Activated naive CD8-positive, alpha-beta T cell treated with anti-CD3 and anti-CD28 coated beads, Interleukin-2, amount 50 U/mL, for 24 hours (primary cell): ENCODE results near the gene SALL2.
A peak's percentile ranks its signal among the peaks of the same experiment; 100 is the strongest.

Experiments
- ATAC-seq: fragments of 150-1000 bp; cut with Tn5 transposase; one replicate; pipeline ENCODE4 v1.10.0; 2021
- DNase-seq: peaks from one replicate; pipeline ENCODE4 v3.0.0; 2021
- H3K27ac Mint-ChIP-seq: one replicate; pipeline ENCODE4 v1.8.0; 2021; ENCODE audit warnings: mild to moderate bottlenecking, mixed read lengths
- H3K27me3 Mint-ChIP-seq: one replicate; pipeline ENCODE4 v1.8.0; 2021; ENCODE audit warnings: mixed read lengths
- H3K36me3 Mint-ChIP-seq: one replicate; pipeline ENCODE4 v1.8.0; 2021; ENCODE audit warnings: low read depth, mixed read lengths
- H3K4me1 Mint-ChIP-seq: one replicate; pipeline ENCODE4 v1.8.0; 2021; ENCODE audit warnings: mixed read lengths
- H3K4me3 Mint-ChIP-seq: one replicate; pipeline ENCODE4 v1.8.0; 2021; ENCODE audit warnings: mild to moderate bottlenecking, moderate library complexity, mixed read lengths
- H3K9me3 Mint-ChIP-seq: one replicate; pipeline ENCODE4 v1.8.0; 2021; ENCODE audit warnings: mixed read lengths

Gene SALL2

DNA sequence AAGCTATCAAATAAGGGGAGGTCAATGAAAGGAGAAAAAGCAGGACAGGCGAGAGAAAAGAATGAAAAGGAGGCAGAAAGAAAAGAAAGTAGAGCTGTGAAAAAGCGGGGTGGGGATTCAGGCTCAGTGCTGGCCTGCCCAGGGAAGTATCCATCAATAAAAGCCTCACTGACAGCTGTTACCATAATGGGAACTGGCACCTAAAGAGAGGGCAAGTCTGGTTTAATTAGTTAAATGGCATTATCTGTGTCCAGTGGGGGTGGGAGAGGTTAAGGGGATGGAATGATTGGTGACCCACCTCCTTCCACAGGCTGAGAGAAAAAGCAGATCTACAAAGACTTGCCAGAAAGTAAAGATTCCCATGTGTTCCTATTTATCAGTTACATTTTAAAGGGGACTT, 7.4 kb downstream of the SALL2 start:
- no peak overlapping the region for H3K27ac Mint-ChIP-seq
- H3K27me3 Mint-ChIP-seq: no peaks in the 10 kb centered on the region
- ATAC-seq (no peak), DNase-seq (no peak)
- peaks cover 3% of the 10 kb centered on the region for H3K4me1 Mint-ChIP-seq
- H3K36me3 Mint-ChIP-seq: no peaks in the 10 kb centered on the region
- no peak overlapping the region for H3K4me3 Mint-ChIP-seq
- H3K9me3 Mint-ChIP-seq: no peaks in the 10 kb centered on the region

DNA sequence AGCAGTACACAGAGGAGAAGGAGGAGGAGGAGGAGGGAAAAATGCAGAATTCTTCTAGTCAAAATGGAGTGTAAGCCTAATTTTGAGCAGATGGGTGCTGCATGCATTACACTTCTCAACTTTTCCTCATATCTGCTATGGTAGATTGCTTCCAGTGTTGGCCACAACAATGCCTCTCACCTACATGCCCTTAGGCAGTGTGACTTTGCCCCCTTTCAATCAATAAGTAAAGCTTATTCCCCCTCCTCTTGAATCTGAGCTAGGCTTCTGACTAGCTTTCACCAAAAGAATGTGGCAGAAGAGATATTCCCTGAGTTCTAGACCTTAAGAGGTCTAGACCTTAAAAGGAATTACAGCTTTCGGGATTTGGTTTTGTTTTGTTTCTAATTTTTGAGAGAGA, 11.8 kb downstream of the SALL2 start:
- no peaks in the 10 kb centered on the region for H3K27me3 Mint-ChIP-seq
- ATAC-seq (no peak), DNase-seq (no peak)
- peaks cover 18% of the 10 kb centered on the region for H3K4me1 Mint-ChIP-seq
- peaks cover 8% of the 10 kb centered on the region for H3K9me3 Mint-ChIP-seq
- no peak overlapping the region for H3K4me3 Mint-ChIP-seq
- H3K27ac Mint-ChIP-seq: no peak overlapping the region
- H3K36me3 Mint-ChIP-seq: peaks cover 15% of the 10 kb centered on the region

DNA sequence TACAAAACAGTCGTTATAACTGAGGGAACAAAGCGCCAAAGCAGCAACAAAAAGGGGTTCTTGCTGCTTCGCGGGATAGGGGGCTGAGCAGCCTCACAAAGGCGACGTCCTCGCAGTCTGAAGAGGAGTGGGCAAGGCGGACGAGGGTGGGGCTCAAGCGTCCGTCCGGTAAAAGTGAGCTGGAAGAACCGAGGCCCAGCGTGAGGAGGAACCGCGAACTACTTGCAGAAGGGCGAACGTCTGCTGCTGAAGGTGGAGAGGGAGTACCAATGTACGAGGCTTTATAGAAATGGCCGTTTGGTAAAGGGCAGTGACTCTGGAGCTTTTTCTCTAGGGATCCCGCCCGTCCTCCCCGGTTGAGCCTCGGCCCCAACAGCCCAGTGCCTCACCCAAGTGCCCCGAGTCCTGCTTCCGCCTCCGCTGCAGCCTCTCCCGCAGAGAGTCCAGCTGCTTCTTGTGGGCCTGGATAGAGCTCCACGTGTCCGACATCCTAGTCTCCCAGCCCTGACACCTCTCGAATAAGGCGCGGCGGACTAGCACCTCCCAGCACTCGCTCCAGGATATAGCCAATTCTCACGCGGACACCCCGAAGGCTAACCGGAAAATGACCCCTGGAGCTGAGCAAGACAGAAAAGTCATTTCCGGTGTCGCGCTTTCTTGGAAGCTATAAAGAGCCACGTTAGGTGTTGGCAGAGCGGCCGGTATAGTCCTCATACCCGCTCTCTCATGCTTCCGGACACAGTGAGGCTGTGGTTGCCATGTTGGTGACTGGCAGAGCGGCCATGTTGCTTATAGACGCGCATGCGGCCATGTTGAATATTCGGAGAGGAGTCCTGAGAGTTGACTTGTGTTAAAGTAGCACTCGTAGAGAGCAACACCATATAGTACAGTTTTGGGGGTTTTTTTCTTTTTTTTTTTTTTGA, 15.2 kb downstream of the SALL2 start, which contains the start of gene METTL3:
METTL3 (minus strand) TSS at position 606 of the 923 bp plus-strand sequence; CDS start at position 489, 117 bp downstream.
- ATAC-seq: peak; percentile 100
- peak; percentile 90 for DNase-seq
- H3K9me3 Mint-ChIP-seq: peaks cover 8% of the 10 kb centered on the region
- peaks cover 28% of the 10 kb centered on the region for H3K36me3 Mint-ChIP-seq
- H3K4me3 Mint-ChIP-seq: peak within 1 kb of the TSS; percentile 99
- no peaks in the 10 kb centered on the region for H3K27me3 Mint-ChIP-seq
- peak within 1 kb of the TSS; percentile 98 for H3K27ac Mint-ChIP-seq
- H3K4me1 Mint-ChIP-seq: peaks cover 39% of the 10 kb centered on the region

DNA sequence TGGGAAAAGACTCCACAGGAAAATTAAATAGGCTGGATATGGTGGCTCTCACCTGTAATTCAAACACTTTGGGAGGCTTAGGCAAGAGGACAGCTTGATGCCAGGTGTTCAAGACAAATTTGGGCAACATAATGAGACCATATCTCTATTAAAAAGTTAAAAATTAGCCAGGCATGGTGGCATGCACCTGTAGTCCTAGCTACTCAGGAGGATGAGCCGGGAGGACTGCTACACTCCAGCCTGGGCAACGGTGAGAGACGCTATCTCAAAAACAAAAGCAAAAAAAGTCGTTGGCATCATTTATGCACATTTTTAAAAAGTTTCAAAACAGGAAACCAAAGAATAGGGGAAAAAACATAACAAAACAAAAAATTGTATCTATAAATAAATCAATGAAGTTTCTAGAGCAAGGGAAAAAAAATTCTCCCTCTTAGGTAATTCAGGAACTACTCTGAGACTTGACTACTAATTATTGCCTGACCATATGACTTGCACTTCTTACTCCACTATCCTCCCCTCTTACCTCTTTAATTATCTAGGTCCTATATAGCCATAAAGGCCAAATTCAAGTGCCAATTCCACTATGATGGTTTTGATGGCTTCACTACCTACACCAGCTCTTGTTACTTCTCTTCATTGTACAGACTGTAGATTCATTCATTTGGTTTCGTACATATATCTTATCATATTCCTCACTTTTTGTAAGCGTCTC, 16.6 kb downstream of the SALL2 start:
- peaks cover 37% of the 10 kb centered on the region for H3K36me3 Mint-ChIP-seq
- DNase-seq (no peak), ATAC-seq (no peak)
- H3K27ac Mint-ChIP-seq: peak overlapping the region; percentile 98
- peaks cover 8% of the 10 kb centered on the region for H3K9me3 Mint-ChIP-seq
- peaks cover 49% of the 10 kb centered on the region for H3K4me1 Mint-ChIP-seq
- peak overlapping the region; percentile 99 for H3K4me3 Mint-ChIP-seq
- no peaks in the 10 kb centered on the region for H3K27me3 Mint-ChIP-seq

DNA sequence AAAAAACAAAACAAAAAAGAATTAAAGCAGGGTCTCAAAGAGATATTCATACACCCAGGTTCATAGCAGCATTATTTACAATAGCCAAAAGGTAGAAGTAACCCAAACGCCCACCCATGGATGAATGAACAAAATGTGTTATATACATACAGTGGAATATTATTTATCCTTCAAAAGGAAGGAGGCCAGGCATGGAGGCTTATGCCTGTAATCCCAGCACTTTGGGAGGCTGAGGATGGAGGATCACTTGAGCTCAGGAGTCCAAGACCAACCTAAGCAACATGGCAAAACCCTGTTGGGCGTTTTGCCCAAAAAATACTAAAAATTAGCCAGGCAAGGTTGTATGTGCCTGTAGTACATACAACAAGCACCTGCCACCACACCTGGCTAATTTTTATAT, 19.6 kb downstream of the SALL2 start:
- no peak overlapping the region for H3K27ac Mint-ChIP-seq
- H3K4me1 Mint-ChIP-seq: peaks cover 55% of the 10 kb centered on the region
- ATAC-seq (no peak), DNase-seq (no peak)
- H3K27me3 Mint-ChIP-seq: no peaks in the 10 kb centered on the region
- H3K36me3 Mint-ChIP-seq: peaks cover 46% of the 10 kb centered on the region
- H3K4me3 Mint-ChIP-seq: no peak overlapping the region
- peaks cover 4% of the 10 kb centered on the region for H3K9me3 Mint-ChIP-seq

DNA sequence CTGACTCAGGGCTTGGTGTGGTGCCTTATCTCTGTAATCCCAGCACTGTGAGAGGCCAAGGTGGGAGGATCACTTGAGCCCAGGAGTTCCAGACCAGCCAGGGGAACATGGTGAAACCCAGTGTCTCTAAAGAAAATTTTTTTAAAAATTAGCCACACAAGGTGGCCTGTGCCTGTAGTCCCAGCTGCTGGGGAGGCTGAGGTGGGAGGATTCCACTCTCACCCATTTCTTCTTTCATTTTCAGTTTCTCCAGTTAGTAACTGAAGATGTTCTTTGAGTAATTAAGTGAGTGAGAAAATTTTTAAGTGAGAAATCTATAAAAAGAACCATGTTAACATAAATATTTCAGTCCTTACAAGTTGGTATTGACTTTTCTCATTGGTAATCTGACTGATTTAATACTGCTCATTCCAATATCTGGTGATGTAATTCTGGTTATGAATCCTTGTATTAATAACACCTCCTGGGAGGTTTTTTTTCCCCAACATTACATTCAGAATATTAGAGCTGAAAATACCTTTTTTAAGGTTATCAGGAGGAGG, 21.1 kb downstream of the SALL2 start:
- H3K27ac Mint-ChIP-seq: peak overlapping the region; percentile 75
- H3K9me3 Mint-ChIP-seq: no peaks in the 10 kb centered on the region
- ATAC-seq (peak; percentile 83), DNase-seq (no peak)
- H3K4me1 Mint-ChIP-seq: peaks cover 49% of the 10 kb centered on the region
- no peak overlapping the region for H3K4me3 Mint-ChIP-seq
- peaks cover 53% of the 10 kb centered on the region for H3K36me3 Mint-ChIP-seq
- H3K27me3 Mint-ChIP-seq: no peaks in the 10 kb centered on the region

DNA sequence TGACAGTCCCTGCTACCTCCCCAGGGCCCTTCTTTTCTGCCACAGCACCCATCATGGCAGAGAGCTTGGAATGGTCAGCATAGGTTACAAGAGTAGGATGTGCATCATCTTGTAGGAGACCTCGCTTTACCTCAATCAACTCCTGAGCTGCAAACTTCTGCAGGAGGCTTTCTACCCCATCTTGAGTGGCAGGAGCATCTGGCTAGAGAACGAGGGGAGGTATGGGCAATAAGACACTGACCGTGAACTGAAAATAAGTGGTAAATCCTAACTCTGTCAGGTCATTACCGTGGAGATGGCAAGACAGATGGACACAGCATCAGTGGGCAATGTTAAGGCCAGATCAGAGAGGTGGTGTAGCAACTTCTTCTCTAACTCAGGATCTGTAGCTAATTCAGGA, 22.8 kb downstream of the SALL2 start:
- Mint-ChIP-seq H3K27me3 (no peaks in the 10 kb centered on the region), H3K27ac (peak overlapping the region; percentile 7), H3K4me3 (no peak overlapping the region), H3K36me3 (peaks cover 59% of the 10 kb centered on the region), H3K9me3 (no peaks in the 10 kb centered on the region), H3K4me1 (peaks cover 46% of the 10 kb centered on the region)
- no peak for DNase-seq
- no peak for ATAC-seq

DNA sequence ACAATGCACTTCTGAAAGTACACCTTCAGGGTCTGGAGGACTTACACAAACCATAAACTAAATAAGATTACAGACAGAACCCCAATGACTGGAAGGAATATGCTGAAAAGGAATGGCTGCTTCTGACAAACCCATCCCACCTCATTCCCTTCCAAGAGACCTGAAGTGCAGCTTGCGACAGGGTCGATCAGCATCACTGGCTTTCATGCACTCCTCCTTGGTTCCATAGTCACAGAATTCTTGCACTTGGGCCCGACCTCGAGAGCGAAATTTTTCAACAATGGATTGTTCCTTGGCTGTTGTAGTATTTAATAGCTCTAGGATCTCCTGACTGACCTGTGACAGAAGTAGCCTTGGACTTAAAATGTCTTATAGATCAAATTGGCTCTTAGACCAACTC, 24.6 kb downstream of the SALL2 start:
- Mint-ChIP-seq H3K4me3 (no peak overlapping the region), H3K36me3 (peaks cover 56% of the 10 kb centered on the region)

DNA sequence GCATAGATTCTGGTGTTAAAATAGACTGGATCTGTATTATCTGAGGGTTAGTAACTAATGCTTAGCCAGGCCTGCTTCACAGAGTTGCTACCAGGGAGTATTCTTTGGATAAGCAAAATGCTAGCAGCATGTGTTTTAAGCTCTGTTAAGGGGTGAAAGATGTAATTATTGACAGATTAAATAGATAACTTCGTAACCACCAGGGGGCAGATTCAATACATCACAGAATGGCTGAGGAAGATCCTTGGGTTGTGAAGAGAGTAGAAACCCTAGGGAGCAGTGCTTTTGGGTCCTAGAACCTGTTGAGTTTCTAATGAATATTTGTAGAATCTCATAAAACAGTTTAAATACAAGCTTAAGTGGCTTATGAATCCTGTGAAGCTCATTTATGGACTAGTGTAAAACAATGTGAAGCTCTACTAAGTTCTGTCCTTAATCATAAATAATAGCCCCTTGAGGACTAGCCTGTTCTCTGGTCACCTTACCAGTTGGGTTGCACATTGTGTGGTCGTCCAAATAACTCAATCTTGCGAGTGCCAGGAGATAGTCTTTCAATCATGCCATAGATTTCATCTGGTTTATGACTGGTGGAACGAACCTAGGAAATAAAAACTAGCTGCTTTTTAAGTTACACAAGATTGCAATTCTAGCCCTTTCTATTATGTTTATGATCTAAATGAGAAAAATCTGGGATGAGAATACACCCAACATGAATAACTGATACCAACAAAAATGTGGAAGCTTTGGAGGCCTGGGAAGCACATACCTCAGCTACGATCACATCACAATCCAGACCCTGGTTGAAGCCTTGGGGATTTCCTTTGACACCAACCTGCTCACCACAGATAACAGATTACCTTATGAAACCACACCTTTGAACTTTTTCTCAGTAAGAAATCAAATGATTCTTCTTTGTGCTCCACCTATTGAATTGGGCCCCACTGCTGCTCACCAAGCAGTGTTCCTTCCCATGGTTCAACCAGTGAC, 27.3 kb downstream of the SALL2 start:
- Mint-ChIP-seq H3K4me3 (no peak overlapping the region), H3K36me3 (peaks cover 62% of the 10 kb centered on the region), H3K4me1 (peaks cover 19% of the 10 kb centered on the region), H3K27me3 (no peaks in the 10 kb centered on the region), H3K9me3 (no peaks in the 10 kb centered on the region), H3K27ac (peak overlapping the region; percentile 45)
- DNase-seq (no peak), ATAC-seq (peak; percentile 67)

More for the DNA sequence above, 24.6 kb downstream of the SALL2 start:
- no peaks in the 10 kb centered on the region for H3K9me3 Mint-ChIP-seq
- H3K27ac Mint-ChIP-seq: no peak overlapping the region
- no peaks in the 10 kb centered on the region for H3K27me3 Mint-ChIP-seq
- H3K4me1 Mint-ChIP-seq: peaks cover 38% of the 10 kb centered on the region
- DNase-seq (no peak), ATAC-seq (no peak)

DNA sequence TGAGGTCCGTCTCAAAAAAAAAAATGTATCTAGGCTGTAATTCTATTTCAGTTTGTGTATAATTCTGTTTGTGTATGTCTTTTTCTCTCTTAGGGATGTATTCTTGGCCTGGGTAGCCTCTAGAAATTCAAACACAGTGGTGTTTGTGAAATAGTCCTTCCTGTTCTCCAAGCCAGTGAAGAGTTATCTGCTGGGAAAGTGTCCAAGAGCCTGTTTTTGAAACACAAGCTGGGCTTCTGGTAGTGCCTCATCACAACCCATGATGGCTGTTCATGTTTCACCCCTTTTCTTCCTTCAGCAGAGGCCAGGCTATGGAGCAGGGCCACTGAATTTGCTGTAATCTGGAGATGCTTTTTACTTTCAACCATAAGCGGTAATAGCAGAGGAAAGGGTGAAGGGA, 29.7 kb downstream of the SALL2 start:
- no peak for DNase-seq
- H3K4me1 Mint-ChIP-seq: peaks cover 15% of the 10 kb centered on the region
- no peaks in the 10 kb centered on the region for H3K27me3 Mint-ChIP-seq
- no peak overlapping the region for H3K4me3 Mint-ChIP-seq
- ATAC-seq: no peak
- H3K27ac Mint-ChIP-seq: no peak overlapping the region
- peaks cover 62% of the 10 kb centered on the region for H3K36me3 Mint-ChIP-seq
- H3K9me3 Mint-ChIP-seq: no peaks in the 10 kb centered on the region

DNA sequence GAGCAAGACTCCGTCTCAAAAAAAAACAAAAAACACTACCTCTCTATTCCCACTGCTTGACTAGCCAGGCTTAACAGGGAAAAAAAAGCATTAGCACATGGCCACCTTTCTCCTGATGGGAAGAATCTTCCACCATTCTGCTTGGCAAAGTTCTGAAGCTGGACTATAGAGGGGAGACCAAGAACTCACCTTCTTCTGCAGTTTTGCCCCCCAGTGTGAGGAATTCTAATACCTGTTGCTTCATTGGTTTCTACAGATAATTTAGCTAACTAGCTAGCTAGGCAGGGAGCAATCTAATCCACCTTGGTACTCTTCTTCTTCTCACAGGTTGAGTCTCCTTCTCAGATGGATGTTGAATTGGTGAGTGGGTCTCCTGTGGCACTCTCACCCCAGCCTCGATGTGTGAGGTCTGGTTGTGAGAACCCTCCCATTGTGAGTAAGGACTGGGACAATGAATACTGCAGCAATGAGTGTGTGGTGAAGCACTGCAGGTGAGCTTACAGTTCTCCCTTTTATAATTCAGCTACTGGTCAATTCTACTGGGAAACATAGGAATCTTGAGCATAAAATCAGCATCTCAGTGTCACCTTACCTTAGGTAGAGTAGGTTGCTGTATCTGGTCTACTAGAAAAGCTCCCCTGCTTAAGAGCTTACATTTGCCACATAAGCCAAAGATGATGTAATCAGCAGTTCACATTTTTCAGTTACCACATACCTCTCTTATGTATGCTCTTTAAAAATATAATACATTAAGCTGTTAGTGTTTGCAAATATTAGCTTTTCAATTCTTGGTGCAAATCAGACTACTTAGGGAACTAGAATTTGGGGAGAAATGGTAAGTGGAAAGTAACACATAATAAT, 31.0 kb downstream of the SALL2 start:
- Mint-ChIP-seq H3K4me1 (peaks cover 15% of the 10 kb centered on the region), H3K9me3 (no peaks in the 10 kb centered on the region), H3K27ac (no peak overlapping the region), H3K4me3 (no peak overlapping the region), H3K36me3 (peaks cover 58% of the 10 kb centered on the region), H3K27me3 (no peaks in the 10 kb centered on the region)
- no peak for ATAC-seq
- DNase-seq: no peak

DNA sequence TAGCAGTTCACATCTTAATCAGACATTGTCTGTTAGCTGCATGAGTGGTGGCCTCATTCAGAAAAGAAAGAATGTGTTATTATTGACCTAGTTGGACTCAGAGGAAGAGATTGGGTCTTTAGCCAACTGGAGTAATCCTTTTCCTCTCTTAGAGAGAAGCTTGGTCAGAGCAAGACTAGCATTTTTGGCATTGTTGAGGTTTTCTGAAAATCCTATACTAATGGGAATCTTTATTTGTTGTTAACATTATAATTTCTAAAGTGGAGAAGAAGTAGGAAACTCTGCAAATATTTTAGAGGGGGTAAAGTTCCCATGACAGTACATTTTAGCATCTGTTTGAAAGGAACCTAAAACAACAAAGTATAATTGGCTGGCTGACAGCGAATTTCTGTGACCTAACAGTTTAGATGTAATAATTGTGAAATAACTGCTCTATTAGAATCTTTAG, 39.5 kb downstream of the SALL2 start:
- H3K4me3 Mint-ChIP-seq: no peak overlapping the region
- no peak overlapping the region for H3K27ac Mint-ChIP-seq
- H3K27me3 Mint-ChIP-seq: no peaks in the 10 kb centered on the region
- H3K36me3 Mint-ChIP-seq: peaks cover 22% of the 10 kb centered on the region
- no peak for DNase-seq
- no peaks in the 10 kb centered on the region for H3K4me1 Mint-ChIP-seq
- H3K9me3 Mint-ChIP-seq: no peaks in the 10 kb centered on the region
- no peak for ATAC-seq
